GM18868 (cell line): ENCODE measurements around the gene PLCL2.

Source experiments
- ATAC-seq: cut with Tn5 transposase; IDR thresholded peaks from one replicate; pipeline ENCODE4 v1.9.1; 2021; ENCODE audit warnings: mild to moderate bottlenecking, moderate library complexity; ENCODE audit not compliant: unreplicated experiment

Gene PLCL2

GRCh38 chr3:17003457-17003856, 118.7 kb downstream of the PLCL2 start:
- no peak for ATAC-seq

- ATAC-seq: peak; percentile 49
Measured at GRCh38 chr3:17006132-17006852, 121.5 kb downstream of the PLCL2 start.

GRCh38 chr3:17007284-17007683, 122.5 kb downstream of the PLCL2 start:
- ATAC-seq: no peak

- no peak for ATAC-seq
Measured at GRCh38 chr3:17009826-17010225, 125.1 kb downstream of the PLCL2 start.

- no peak for ATAC-seq
Measured at GRCh38 chr3:17011728-17012338, 127.1 kb downstream of the PLCL2 start.

GRCh38 chr3:17013050-17013449, 128.3 kb downstream of the PLCL2 start:
- ATAC-seq: no peak

- peak; percentile 80 for ATAC-seq
Measured at GRCh38 chr3:17013571-17013970, 128.8 kb downstream of the PLCL2 start.

- ATAC-seq: no peak
Measured at GRCh38 chr3:17014284-17014683, 129.5 kb downstream of the PLCL2 start.

GRCh38 chr3:17014709-17015108, 130.0 kb downstream of the PLCL2 start:
- no peak for ATAC-seq

- no peak for ATAC-seq
Measured at GRCh38 chr3:17021614-17022013, 136.9 kb downstream of the PLCL2 start.

GRCh38 chr3:17023006-17023664, 138.4 kb downstream of the PLCL2 start:
- ATAC-seq: peak; percentile 97

GRCh38 chr3:17025594-17026139, 140.9 kb downstream of the PLCL2 start:
- peak; percentile 46 for ATAC-seq

- ATAC-seq: no peak
Measured at GRCh38 chr3:17027318-17027717, 142.6 kb downstream of the PLCL2 start.

GRCh38 chr3:17028363-17028762, 143.6 kb downstream of the PLCL2 start:
- no peak for ATAC-seq

GRCh38 chr3:17030438-17030837, 145.7 kb downstream of the PLCL2 start:
- peak; percentile 61 for ATAC-seq

- no peak for ATAC-seq
Measured at GRCh38 chr3:17030956-17031652, 146.3 kb downstream of the PLCL2 start.

- no peak for ATAC-seq
Measured at GRCh38 chr3:17032407-17033034, 147.8 kb downstream of the PLCL2 start.

GRCh38 chr3:17033516-17034168, 148.9 kb downstream of the PLCL2 start:
- no peak for ATAC-seq

- no peak for ATAC-seq
Measured at GRCh38 chr3:17035033-17035432, 150.3 kb downstream of the PLCL2 start.

GRCh38 chr3:17035966-17036365, 151.2 kb downstream of the PLCL2 start:
- no peak for ATAC-seq
